CD4-positive, alpha-beta T cell treated with Interleukin-4 for 4 hours (primary cell): ENCODE data around the gene TMCC2.

Source experiments
- DNase-seq: peaks from one replicate; pipeline ENCODE4 v3.0.0-alpha.2; 2020

Gene TMCC2

GRCh38 chr1:205241366-205242030 is 13.8 kb downstream of the TMCC2 start:
- DNase-seq: no peak

- no peak for DNase-seq
Observed at GRCh38 chr1:205243350-205244191, 15.8 kb downstream of the TMCC2 start.

- no peak for DNase-seq
Observed at GRCh38 chr1:205244384-205244783, 16.6 kb downstream of the TMCC2 start.

GRCh38 chr1:205245096-205245495 is 17.4 kb downstream of the TMCC2 start:
- DNase-seq: no peak

GRCh38 chr1:205246351-205247119 is 18.8 kb downstream of the TMCC2 start:
- DNase-seq: no peak

GRCh38 chr1:205247130-205247921 is 19.6 kb downstream of the TMCC2 start:
- no peak for DNase-seq

GRCh38 chr1:205248793-205249601 is 21.3 kb downstream of the TMCC2 start:
- no peak for DNase-seq

- no peak for DNase-seq
Observed at GRCh38 chr1:205249651-205250050, 21.9 kb downstream of the TMCC2 start.

- DNase-seq: no peak
Observed at GRCh38 chr1:205250699-205251098, 23.0 kb downstream of the TMCC2 start.

- no peak for DNase-seq
Observed at GRCh38 chr1:205251576-205251975, 23.8 kb downstream of the TMCC2 start.

- DNase-seq: peak; percentile 80
Observed at GRCh38 chr1:205255941-205256780, 28.4 kb downstream of the TMCC2 start.

GRCh38 chr1:205256951-205257625 is 29.3 kb downstream of the TMCC2 start:
- no peak for DNase-seq

- DNase-seq: no peak
Observed at GRCh38 chr1:205257735-205258134, 30.0 kb downstream of the TMCC2 start.

GRCh38 chr1:205258261-205258691 is 30.5 kb downstream of the TMCC2 start:
- DNase-seq: no peak

GRCh38 chr1:205258719-205259118 is 31.0 kb downstream of the TMCC2 start:
- DNase-seq: no peak

GRCh38 chr1:205259324-205259832 is 31.6 kb downstream of the TMCC2 start:
- no peak for DNase-seq

GRCh38 chr1:205259998-205260397 is 32.3 kb downstream of the TMCC2 start:
- DNase-seq: no peak

GRCh38 chr1:205260948-205261732 is 33.4 kb downstream of the TMCC2 start:
- DNase-seq: no peak
